Measurements from ENCODE around the gene PIK3AP1.

PIK3AP1 gene

GRCh38 chr10:96724621-96725020 lies 4.3 kb upstream of the PIK3AP1 start:
- H3K4me3 ChIP-seq (ENCODE audit: low read depth, low read length): no peak overlapping the region

- no peak overlapping the region for H3K4me3 ChIP-seq (ENCODE audit: low read depth, low read length)
These were observed 876 bp upstream of the PIK3AP1 start for GRCh38 chr10:96721207-96721572.

- peak overlapping the region; percentile 64 for H3K4me3 ChIP-seq (ENCODE audit: low read depth, low read length)
These were observed 378 bp downstream of the PIK3AP1 start for GRCh38 chr10:96719850-96720421.

- H3K4me3 ChIP-seq (ENCODE audit: low read depth, low read length): peak overlapping the region; percentile 64
These were observed 1.1 kb downstream of the PIK3AP1 start for GRCh38 chr10:96719200-96719599.

GRCh38 chr10:96718304-96718990 lies 1.9 kb downstream of the PIK3AP1 start:
- no peak overlapping the region for H3K4me3 ChIP-seq (ENCODE audit: low read depth, low read length)

- no peak overlapping the region for H3K4me3 ChIP-seq (ENCODE audit: low read depth, low read length)
These were observed 3.9 kb downstream of the PIK3AP1 start for GRCh38 chr10:96716390-96716789.

- no peak overlapping the region for H3K4me3 ChIP-seq (ENCODE audit: low read depth, low read length)
These were observed 5.5 kb downstream of the PIK3AP1 start for GRCh38 chr10:96714746-96715255.

GRCh38 chr10:96714031-96714590 lies 6.2 kb downstream of the PIK3AP1 start:
- H3K4me3 ChIP-seq (ENCODE audit: low read depth, low read length): no peak overlapping the region

GRCh38 chr10:96712662-96713271 lies 7.5 kb downstream of the PIK3AP1 start:
- H3K4me3 ChIP-seq (ENCODE audit: low read depth, low read length): no peak overlapping the region

- H3K4me3 ChIP-seq (ENCODE audit: low read depth, low read length): no peak overlapping the region
These were observed 9.1 kb downstream of the PIK3AP1 start for GRCh38 chr10:96711048-96711728.

GRCh38 chr10:96709525-96709924 lies 10.8 kb downstream of the PIK3AP1 start:
- H3K4me3 ChIP-seq (ENCODE audit: low read depth, low read length): no peak overlapping the region

GRCh38 chr10:96708996-96709395 lies 11.3 kb downstream of the PIK3AP1 start:
- no peak overlapping the region for H3K4me3 ChIP-seq (ENCODE audit: low read depth, low read length)

- H3K4me3 ChIP-seq (ENCODE audit: low read depth, low read length): no peak overlapping the region
These were observed 11.9 kb downstream of the PIK3AP1 start for GRCh38 chr10:96708456-96708855.

GRCh38 chr10:96706331-96706853 lies 13.9 kb downstream of the PIK3AP1 start:
- no peak overlapping the region for H3K4me3 ChIP-seq (ENCODE audit: low read depth, low read length)

- H3K4me3 ChIP-seq (ENCODE audit: low read depth, low read length): no peak overlapping the region
These were observed 15.2 kb downstream of the PIK3AP1 start for GRCh38 chr10:96705134-96705533.

GRCh38 chr10:96704563-96704962 lies 15.8 kb downstream of the PIK3AP1 start:
- H3K4me3 ChIP-seq (ENCODE audit: low read depth, low read length): no peak overlapping the region

- no peak overlapping the region for H3K4me3 ChIP-seq (ENCODE audit: low read depth, low read length)
These were observed 17.0 kb downstream of the PIK3AP1 start for GRCh38 chr10:96703358-96703757.

- no peak overlapping the region for H3K4me3 ChIP-seq (ENCODE audit: low read depth, low read length)
These were observed 19.0 kb downstream of the PIK3AP1 start for GRCh38 chr10:96701265-96701664.

GRCh38 chr10:96700374-96701099 lies 19.8 kb downstream of the PIK3AP1 start:
- no peak overlapping the region for H3K4me3 ChIP-seq (ENCODE audit: low read depth, low read length)

- no peak overlapping the region for H3K4me3 ChIP-seq (ENCODE audit: low read depth, low read length)
These were observed 20.7 kb downstream of the PIK3AP1 start for GRCh38 chr10:96699613-96700012.
